ENCODE measurements around the gene GABRR3. TPM values are rescaled to one million over a fixed set of nuclear protein-coding genes. Genes with fewer than 3 reads are reported as not detected.

Gene GABRR3
- polyA plus RNA-seq, 1 donor (not counting 4 experiments of a cell fraction or from before 2014, with no cell fraction given), result not detected

DNA sequence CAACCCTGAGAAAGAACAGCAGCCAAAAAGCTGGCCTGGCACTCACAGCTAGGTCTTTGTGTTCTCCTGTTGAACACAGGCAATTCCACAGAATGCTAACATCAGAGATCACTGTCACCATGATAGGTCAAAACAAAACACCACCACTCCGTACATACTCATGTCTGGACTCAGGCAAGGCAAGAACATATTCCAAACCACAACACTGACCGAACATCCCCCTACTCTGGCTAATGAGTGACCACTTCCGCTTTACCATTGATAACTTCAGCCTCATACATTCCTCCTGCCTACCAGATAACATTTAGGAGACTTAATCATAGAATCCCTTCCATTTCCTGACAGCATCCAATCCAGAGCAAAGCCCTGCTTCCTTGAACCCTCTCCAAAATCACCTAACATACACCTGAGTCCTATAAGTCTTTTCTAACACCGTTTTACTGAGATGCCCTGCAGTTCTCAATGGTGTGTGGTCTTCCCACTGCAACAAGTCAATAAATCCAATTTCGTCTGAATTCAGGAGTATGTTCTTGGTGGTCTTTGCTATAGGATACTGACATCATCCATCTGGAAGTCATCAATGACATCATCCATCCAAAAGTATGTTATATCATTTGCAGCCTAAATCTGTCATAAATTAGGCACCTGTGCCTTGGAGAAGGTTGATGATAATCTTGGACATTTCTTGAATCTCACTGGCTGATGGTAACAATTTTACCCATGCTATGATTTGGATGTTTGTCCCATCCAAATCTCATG is 86.6 kb downstream of the GABRR3 start:
- no peak overlapping the region for H3K9ac ChIP-seq (ENCODE audit: control insufficient read depth, extremely low read depth, insufficient read depth, low read length)
- H3K27ac ChIP-seq (ENCODE audit: control insufficient read depth, insufficient read depth, low read length), result no peak overlapping the region
- dilution Hi-C loops (cut with MboI; ENCODE audit: extremely low pct_ligation_motif_present, low sequenced_read_pairs), result no loop called here
- FAIRE-seq (no peak), DNase-seq (ENCODE audit: low read depth, low spot score) (no peak)
- no peak overlapping the region for H3K4me3 ChIP-seq (ENCODE audit: control insufficient read depth in 2 of 3, extremely low read depth in 1 of 3, insufficient read depth in 2 of 3, low read depth in 1 of 3, low read length in 3 of 3)
- H2AFZ ChIP-seq (ENCODE audit: control insufficient read depth, low read length), result no peak overlapping the region
- H3K79me2 ChIP-seq (ENCODE audit: control insufficient read depth, insufficient read depth, low read length), result no peaks in the 10 kb centered on the region
- peaks cover 26 to 41% of the 10 kb centered on the region in 2 experiments for H3K36me3 ChIP-seq (ENCODE audit: control insufficient read depth in 2 of 2, extremely low read depth in 1 of 2, insufficient read depth in 2 of 2, low read length in 2 of 2)
- H4K20me1 ChIP-seq (ENCODE audit: control insufficient read depth, extremely low read depth, insufficient read depth, low read length), result no peaks in the 10 kb centered on the region
- no peaks in the 10 kb centered on the region for H3K27me3 ChIP-seq (ENCODE audit: control insufficient read depth, extremely low read depth, insufficient read depth, low read length)
- H3K4me2 ChIP-seq (ENCODE audit: control insufficient read depth, extremely low read depth, insufficient read depth, low read depth, low read length), result no peak overlapping the region
- H3K9me1 ChIP-seq (ENCODE audit: control insufficient read depth, extremely low read depth, insufficient read depth, low read length), result no peaks in the 10 kb centered on the region
- TF ChIP-seq EZH2 (IDR thresholded peaks at IDR 0.05; ENCODE audit: low read length), result no peak
- TF ChIP-seq, protein P1, sequence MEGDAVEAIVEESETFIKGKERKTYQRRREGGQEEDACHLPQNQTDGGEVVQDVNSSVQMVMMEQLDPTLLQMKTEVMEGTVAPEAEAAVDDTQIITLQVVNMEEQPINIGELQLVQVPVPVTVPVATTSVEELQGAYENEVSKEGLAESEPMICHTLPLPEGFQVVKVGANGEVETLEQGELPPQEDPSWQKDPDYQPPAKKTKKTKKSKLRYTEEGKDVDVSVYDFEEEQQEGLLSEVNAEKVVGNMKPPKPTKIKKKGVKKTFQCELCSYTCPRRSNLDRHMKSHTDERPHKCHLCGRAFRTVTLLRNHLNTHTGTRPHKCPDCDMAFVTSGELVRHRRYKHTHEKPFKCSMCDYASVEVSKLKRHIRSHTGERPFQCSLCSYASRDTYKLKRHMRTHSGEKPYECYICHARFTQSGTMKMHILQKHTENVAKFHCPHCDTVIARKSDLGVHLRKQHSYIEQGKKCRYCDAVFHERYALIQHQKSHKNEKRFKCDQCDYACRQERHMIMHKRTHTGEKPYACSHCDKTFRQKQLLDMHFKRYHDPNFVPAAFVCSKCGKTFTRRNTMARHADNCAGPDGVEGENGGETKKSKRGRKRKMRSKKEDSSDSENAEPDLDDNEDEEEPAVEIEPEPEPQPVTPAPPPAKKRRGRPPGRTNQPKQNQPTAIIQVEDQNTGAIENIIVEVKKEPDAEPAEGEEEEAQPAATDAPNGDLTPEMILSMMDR (optimal IDR thresholded peaks at IDR 0.05 in 1 of 3, IDR thresholded peaks at IDR 0.05 in 1 of 3, conservative IDR thresholded peaks at IDR 0.05 in 1 of 3; ENCODE audit: extremely low read depth in 1 of 3, insufficient read depth in 2 of 3, low read length in 3 of 3), result no peak
- no peaks in the 10 kb centered on the region for H3K4me1 ChIP-seq (ENCODE audit: control insufficient read depth, extremely low read depth, insufficient read depth, low read length)
- no peaks in the 10 kb centered on the region for H3K9me3 ChIP-seq (ENCODE audit: control insufficient read depth, low read depth, low read length)

DNA sequence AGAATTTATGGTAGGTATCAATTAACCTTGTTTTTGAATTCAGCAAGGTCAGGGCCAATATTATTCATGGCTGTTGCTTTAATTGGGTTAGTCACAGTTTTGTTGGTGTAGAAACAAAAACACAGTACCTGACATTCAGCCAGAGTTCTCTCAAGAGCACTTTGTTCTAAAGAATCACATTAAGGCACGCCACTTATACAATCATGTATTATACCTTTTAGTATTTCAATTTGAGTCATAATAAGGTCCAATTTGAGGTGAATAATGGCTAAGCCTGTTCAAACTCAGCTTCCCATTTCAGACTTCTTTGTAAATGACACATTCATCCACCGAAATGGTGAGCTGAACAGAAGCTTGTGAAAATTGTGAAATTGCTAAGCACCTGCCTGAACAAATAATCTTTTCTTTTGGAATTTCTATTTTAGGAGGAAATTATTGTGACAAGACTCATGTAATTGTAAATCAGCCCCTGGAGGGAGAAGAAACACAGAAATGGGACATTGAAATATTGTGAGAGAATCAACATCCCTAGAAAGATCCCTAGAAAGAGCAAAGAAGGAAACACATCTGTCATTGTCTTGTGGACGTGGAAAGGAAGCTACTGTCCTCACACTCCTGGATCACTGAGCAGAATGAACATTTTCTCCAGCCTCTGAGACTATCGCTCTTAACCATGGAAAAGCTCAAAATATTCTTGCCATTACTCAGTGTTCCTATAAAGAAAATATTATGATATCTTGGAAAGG is 92.1 kb downstream of the GABRR3 start:
- H3K36me3 ChIP-seq (ENCODE audit: control insufficient read depth in 2 of 2, extremely low read depth in 1 of 2, insufficient read depth in 2 of 2, low read length in 2 of 2), result peaks cover 11 to 19% of the 10 kb centered on the region in 2 experiments
- FAIRE-seq (no peak), DNase-seq (ENCODE audit: low read depth, low spot score) (no peak)
- no peak overlapping the region for H3K27ac ChIP-seq (ENCODE audit: control insufficient read depth, insufficient read depth, low read length)
- no peak overlapping the region for H2AFZ ChIP-seq (ENCODE audit: control insufficient read depth, low read length)
- no peaks in the 10 kb centered on the region for H3K4me1 ChIP-seq (ENCODE audit: control insufficient read depth, extremely low read depth, insufficient read depth, low read length)
- no peaks in the 10 kb centered on the region for H4K20me1 ChIP-seq (ENCODE audit: control insufficient read depth, extremely low read depth, insufficient read depth, low read length)
- TF ChIP-seq, protein P1 (optimal IDR thresholded peaks at IDR 0.05 in 1 of 3, IDR thresholded peaks at IDR 0.05 in 1 of 3, conservative IDR thresholded peaks at IDR 0.05 in 1 of 3; ENCODE audit: extremely low read depth in 1 of 3, insufficient read depth in 2 of 3, low read length in 3 of 3), result no peak
- no peak for TF ChIP-seq EZH2 (IDR thresholded peaks at IDR 0.05; ENCODE audit: low read length)
- H3K4me3 ChIP-seq (ENCODE audit: control insufficient read depth in 2 of 3, extremely low read depth in 1 of 3, insufficient read depth in 2 of 3, low read depth in 1 of 3, low read length in 3 of 3), result no peak overlapping the region
- no peaks in the 10 kb centered on the region for H3K9me3 ChIP-seq (ENCODE audit: control insufficient read depth, low read depth, low read length)
- H3K4me2 ChIP-seq (ENCODE audit: control insufficient read depth, extremely low read depth, insufficient read depth, low read depth, low read length), result no peak overlapping the region
- no peaks in the 10 kb centered on the region for H3K79me2 ChIP-seq (ENCODE audit: control insufficient read depth, insufficient read depth, low read length)
- H3K27me3 ChIP-seq (ENCODE audit: control insufficient read depth, extremely low read depth, insufficient read depth, low read length), result no peaks in the 10 kb centered on the region
- no peaks in the 10 kb centered on the region for H3K9me1 ChIP-seq (ENCODE audit: control insufficient read depth, extremely low read depth, insufficient read depth, low read length)
- no peak overlapping the region for H3K9ac ChIP-seq (ENCODE audit: control insufficient read depth, extremely low read depth, insufficient read depth, low read length)
- dilution Hi-C loops (cut with MboI; ENCODE audit: extremely low pct_ligation_motif_present, low sequenced_read_pairs), result no loop called here
